HG03457 (cell line): ENCODE results near the gene LYRM1.
"Not testable (repeated sequence)": the region's sequence is repeated elsewhere in the genome, so short reads cannot be mapped to it uniquely, and the experiment has no call there.

Experiments used
- ATAC-seq: cut with Tn5 transposase; IDR thresholded peaks from one replicate; pipeline ENCODE4 v1.9.1; 2021; ENCODE audit warnings: moderate number of reproducible peaks; ENCODE audit not compliant: unreplicated experiment

The LYRM1 gene

DNA sequence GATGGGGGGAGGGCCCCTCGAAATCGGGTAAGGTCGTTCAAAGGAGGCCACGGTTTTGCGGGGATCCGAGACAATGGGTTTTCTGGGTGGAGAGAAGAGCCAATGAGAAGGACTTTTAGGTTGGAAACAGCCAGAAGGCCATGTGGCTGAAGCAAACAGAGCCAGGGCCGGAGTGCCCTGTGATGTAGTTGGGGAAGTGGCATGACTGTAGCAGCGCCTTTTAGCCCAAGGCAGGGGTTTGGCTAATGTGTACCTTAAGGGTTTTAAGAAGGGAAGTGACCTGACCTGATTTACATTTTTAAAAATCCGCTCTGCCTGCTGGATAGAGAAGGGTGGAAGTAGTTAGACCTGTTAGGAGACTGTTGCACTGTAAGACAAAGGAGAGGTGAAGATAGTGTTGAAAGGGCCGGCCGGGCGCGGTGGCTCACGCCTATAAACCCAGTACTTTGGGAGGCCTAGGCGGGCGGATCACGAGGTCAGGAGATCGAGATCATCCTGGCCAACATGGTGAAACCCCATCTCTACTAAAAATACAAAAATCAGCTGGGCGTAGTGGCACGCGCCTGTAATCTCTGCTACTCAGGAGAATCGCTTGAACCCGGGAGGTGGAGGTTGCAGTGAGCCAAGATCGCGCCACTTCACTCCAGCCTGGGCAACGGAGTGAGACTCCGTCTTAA is 1.0 kb downstream of the LYRM1 start:
- no peak for ATAC-seq

DNA sequence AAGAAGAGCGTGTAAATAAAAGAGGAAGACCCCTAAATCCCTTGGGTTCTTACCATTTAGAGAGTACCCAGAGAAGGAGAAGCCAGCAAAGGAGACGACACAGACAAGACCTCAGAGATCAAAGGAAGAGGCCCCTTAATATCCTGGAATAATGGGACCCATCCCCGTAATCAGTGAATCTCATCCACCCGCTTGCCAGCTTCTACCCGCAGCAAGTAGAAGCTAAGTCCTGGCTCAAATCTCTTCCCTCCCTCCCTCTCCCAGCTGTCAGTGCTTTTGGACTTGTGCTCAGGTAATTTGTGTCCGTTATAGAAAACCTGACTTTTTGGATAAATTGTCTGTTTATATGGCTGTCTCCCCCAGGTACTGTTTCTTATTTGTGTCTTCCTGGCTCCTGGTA is 1.9 kb downstream of the LYRM1 start:
- ATAC-seq, result no peak

DNA sequence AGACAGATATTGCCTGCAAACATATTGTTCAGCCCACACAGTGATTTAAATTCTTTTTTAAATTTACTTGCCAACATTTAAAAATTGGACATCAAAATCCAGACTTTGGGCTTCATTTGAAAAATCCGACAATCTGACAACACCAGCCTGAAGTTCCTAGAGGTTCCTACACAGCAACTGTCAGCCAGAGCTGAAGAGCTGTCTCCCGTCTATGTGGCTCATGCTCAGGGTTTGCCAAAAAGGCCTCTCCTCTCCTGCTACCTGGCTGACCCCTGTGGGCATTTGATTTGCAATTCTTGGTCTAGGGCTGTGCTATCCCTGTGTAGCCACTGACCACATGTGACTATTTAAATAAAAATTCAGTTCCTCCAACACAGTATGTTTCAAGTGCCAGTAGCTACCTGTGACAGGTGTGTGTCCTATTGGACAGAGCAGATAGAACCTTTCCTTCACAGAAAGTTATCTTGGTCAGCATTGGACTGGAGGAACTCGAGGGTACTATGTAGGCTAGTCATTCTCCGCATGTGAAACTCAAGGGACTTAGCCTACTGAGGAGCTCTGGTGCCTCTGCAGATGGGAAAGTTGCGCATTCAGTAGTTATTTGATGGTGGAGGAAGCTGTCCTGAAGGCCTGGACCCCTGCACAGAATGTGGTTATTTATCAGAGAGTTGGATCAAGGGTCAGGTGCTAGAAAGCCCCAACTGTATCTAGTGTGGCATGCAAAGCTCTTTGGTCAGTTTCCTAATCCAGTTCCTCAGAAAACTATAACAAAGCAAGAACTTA is 2.7 kb downstream of the LYRM1 start:
- no peak for ATAC-seq

DNA sequence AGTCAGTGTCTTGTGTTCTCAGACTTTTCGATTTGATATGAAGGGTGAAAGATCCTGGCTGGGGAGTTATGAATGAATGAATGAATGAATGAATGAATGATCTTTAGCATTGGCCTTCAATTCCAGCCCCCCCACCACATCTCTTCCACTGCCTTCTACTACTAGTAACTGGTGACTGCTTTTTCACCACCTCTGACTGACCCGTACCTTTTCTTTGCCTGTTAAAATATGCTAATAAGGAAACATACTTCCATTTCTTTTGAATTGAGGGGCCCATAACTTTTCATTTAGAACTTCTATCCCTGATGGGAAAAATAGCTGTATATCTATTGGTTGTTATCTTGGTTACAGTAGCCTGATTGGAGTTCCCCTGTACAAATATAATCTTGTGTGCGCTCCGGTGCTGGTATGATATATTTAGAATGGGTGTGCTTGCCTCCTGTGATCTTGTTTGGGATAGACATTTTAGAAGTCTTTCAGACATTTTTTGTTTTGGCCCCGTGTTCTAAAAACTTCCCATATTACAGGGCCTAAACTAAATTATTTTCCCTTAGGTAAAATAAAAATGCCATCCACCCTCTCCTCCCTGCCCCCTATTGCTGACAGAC is 3.4 kb downstream of the LYRM1 start:
- ATAC-seq, result no peak

DNA sequence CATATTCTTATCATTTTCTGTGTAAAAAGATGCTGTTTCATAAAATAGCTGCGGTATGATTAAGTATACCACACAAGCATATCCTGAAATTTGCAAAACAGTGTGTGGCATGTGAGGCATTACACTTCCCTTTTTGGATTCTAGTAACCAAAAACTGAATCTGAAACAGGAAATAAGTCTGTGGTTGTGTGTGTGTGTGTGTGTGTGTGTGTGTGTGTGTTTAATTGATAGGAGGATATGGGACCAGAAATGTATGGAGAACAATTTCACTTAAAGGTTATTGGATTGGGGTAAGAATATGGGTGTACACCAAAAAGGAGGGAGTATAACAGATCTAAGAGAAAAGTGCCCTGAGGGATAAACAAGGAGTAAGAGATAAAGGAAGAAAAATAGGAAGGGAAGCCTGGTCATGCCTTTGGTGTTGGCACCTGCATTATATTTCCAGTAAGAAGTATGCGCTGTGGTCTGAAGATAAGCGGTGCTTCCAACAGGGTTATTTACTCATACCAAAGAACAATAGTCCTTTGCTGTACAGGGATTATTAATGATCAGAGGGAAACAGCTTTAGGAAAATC is 4.0 kb downstream of the LYRM1 start:
- no peak for ATAC-seq

DNA sequence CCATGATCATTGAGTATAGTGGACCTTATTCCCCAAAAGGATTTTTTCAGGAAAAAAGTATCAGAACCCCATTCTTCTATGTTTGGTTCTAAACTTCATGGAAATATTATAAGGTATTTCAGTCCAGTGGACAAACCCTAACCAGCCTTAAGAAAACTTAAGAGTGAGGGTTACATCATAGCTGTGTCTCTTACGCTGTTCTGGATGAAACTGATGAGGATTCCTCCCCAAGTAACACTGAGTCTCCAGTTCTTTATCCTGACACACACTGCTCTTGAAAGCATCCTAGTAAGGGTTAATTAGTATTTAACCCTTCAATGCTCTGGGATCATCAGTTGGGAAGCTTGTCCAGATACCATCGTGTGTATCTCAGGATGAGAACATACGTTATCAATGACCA is 5.0 kb downstream of the LYRM1 start:
- ATAC-seq, result no peak

DNA sequence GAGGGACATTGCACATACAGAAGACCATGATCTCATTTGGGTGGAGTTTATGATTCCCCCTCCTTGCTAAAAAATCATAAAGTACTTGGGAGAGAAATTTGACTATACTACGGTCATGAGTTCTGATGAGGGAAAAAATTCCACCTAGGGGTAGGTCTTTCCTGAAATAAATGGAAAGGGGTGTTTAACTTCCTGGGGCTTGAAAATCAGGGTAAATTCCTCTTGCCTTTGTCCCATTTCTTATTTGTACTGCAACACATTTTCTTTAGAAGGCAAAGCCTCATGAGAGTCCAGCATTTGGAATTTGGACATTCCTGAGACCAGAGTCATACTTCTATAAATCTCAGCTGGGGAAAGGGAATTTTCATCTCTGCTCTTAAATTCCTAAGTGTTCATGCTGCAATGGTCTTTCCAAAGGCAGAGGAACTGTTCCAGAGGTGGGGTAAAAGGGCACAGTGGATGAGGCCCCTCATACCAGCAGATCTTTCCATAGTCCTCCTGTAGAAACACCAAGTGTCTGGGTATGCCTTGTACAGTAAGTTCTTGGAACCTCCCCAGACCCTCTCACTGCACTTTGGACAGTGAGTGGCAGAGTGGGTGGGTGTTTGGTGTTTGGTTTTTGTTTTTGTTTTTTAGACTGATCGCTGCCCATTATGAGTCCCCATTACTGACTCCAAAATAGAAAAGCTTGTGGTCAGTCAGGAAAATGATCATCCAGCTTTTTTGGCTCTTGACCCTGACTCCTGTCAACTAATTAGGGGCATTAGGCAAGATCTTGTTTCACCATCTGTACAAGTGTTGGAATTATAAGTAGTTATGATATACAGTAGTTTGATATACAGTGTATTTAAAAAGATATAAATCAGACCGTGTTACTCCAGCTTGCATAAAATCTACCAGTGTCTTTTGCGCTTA is 6.0 kb downstream of the LYRM1 start:
- ATAC-seq, result no peak

DNA sequence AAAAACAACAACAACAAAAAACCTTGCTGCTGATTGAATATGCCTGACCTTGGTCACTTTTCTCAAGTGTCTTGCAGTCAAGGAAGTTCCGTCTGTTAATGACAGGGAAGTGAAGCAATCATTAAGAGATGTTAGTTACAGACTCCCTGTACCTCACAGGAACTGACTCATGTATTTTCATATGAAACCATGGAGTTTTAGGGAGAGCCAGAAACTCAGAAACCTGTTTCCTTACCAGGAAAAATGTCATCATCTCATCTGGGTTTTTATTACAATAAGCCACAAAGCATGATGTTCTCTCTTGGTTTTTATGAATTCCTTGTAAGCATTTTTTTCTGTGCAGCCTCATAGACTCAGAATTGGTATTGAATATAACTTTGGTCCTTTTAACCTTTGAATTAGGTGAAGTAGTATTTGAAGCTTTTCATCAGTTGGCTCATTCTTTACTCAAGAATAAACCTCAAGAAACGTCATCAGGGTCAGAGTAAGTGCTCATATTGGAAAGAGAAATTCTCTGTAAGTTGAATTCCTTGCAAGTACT is 10.3 kb downstream of the LYRM1 start:
- no peak for ATAC-seq

DNA sequence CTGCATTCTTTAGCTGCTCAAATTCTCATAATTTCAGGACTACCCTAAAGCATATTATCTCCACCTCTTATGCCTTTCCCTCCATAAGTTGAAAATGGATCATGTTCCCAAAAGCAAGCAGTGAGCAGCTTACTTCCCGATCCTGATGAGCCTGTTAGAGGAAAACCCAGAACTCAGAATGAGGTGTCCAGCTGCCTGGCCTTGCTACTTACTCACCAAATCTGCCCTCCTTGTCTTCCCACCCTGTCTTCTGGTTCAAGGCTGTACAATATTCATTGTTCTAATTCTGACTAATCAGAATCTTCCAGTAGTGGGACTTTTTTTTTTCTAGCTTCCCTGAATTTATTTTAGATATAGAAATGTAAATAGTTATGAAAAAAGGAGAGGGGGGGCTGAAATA is 10.8 kb downstream of the LYRM1 start:
- no peak for ATAC-seq

DNA sequence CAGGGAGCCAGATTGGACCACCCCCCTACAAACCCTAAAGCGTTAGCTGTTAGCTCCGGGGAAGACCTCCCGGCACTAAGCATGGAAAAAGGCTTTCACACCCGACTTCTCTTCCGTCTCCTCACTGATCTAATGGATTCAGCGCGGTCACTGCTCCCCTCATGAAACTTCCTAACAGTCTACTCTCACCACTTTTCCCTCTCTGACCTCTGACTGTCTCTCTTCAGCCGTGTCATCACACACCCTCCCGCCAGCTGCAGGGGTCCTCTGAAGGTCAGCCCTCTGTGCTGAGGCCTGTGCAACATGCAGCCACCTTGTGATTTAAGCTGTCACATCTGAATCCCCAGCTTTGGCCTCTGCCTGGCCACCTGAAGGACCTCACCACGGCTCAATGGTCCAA is 15.7 kb downstream of the LYRM1 start:
- ATAC-seq, result no peak

DNA sequence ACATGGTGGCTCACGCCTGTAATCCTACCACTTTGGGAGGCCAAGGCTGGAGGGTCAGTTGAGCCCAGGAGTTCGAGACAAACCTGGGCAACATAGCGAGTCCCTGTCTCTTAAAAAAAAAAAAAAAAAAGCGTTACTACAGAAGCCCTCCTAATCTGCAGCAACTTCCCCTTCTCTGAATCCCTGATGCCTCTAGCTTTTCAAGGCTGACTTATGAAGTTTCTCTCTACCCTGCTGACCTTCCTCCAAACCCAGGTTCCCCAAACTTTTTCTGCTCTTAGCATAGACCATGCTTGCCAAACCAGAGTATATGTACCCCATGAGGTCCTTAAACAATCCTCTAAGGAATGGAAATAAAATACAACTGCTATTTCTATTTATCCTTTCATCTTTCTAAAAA is 16.4 kb downstream of the LYRM1 start:
- no peak for ATAC-seq

DNA sequence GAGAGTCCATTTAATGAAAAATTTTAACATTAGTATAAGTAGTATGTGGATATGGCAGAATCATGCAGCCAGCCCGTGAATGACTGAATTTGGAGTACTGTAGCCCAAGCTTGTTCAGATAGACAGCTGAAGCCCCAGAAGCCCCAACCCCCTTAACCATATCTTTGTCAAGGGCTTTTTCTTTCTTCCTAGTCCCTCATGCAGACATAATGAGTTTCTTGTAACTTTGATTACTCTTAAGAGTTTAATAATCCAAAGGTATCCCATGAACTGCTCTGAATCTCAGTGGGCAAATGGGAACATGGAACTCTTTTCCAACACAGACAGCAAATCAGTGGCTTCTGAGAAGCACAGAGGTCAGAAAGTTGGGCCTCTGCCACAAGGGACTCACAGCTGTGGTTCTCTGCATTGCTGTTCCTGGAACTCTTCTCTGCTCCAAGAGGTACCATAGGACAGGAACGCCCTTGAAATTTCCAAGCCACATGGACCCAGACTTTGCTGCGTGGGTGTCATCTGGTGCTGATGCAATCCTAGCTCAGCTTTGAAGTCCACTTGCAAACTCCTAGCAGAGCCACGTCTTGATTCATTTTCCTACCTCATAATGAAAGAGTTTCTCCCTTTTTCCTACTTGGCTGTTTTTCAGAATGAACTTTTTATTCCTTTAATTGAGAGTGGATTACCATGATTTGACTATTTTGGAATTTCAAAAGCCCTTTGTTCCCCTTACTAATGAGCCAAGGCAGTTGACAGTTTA is 18.1 kb downstream of the LYRM1 start:
- ATAC-seq, result no peak

DNA sequence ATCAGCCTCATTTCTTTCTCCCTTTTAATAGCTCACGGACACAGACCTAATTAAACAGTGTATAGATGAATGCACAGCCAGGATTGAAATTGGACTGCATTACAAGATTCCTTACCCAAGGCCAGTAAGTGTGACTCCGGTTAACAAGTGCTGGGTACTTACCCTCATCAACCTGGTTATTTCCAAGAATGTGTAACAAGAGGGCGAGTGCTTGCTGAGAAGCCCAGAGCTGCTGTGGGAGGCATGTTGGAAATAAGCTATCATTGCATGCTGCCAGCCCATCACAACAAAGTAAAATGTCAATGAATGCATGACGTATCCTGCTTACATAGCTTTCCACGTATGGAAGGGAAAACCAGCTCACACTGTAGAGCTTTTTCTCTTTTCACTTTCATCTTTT is 19.5 kb downstream of the LYRM1 start:
- no peak for ATAC-seq

DNA sequence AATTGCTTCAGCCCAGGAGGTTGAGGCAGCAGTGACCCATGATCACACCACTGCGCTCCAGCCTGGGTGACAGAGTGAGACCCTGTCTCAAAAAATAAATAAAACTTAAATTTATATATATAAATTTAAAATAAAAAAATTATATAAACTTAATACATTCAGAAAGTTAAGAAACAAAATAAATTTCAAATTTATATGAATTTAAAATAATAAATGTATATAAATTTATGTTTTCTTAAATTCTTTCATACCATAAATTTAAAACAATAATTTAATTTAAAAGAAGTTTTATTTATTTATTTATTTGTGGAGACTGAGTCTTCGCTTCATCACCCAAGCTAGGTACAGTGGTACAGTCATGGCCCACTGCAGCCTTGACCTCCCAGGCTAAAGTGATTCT is 20.2 kb downstream of the LYRM1 start:
- ATAC-seq, result no peak

DNA sequence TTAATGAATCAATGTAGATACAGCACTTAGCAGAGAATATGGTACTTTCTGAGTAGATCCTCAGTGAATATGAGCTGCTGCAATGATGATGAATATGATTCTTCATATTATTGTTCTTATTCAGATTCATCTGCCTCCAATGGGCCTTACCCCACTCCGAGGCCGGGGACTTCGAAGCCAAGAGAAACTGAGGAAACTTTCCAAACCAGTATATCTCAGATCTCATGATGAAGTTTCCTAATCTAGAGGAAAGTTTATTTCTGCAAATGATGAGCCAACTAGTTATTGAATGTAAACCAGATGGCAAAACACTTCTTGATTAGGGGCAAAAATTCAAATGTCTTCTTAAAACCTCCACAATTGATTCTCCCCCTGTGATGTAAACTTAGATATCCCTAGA is 23.3 kb downstream of the LYRM1 start:
- ATAC-seq, result no peak

DNA sequence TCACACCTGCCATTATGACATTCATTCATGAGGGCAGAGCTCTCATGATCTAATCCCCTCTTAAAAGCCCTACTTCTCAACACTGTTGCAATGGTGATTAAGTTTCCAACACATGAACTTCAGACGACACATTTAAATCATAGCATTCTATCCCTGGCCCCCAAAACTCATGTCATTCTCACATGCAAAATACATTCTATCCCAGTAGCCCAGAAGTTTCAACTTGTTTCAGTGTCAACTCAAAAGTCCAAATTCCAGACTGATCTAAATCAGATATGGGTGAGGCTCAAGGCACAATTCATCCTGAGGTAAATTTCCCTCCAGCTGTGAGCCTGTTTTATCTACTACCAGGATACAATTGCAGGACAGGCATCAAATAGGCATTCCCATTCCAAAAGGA is 25.2 kb downstream of the LYRM1 start:
- no peak for ATAC-seq

DNA sequence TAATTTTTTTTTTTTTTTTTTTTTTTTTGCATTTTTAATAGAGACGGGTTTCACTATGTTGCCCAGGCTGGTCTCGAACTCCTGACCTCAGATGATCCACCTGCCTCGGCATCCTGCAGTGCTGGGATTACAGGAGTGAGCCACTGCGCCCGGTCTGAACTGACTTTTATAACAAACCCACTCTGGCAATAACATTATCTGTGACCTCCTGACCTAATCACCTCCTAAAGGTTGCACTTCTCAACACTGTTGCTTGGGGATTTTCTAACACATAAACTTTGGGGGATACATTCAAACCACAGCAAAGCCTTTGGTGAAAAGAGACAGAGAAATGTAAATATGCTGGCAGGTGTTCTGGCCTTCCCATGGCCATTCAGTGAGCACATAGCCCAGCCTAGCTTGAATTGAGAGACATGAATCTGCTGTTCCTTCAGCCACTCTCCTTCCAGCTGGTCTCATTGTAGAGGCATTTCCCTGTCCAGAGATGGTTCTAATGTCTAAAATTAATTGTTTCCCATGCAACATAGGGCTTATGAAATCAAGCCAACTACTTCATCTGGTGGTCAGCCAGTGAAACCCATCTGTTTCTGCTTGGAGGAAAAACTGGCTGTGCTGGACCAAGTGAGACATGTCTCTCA is 28.3 kb downstream of the LYRM1 start:
- no peak for ATAC-seq

DNA sequence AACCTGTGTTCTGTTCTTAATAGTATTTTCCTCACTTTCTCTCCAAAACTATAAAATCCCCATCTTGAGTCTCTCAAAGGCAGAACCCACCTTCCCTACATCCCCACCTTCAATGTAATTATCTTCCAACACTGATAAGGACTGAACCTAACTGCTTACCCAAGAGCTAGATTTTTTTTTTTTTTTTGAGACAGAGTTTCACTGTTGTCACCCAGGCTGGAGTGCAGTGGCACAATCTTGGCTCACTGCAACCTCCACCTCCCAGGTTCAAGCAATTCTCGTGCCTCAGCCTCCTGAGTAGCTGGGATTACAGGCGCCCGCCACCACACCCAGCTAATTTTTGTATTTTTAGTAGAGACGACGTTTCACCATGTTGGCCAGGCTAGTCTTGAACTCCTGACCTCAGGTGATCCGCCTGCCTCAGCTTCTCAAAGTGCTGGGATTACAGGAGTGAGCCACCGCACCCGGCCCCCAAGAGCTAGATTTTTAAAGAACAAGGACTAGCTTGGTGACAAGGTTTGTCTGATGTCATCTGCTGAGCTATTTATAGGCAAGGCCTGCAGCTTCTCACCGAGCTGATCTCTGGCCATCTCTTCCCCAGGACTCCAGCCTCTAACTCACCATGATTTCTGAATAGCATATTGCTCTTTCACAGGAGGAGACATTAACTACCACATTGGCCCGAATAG is 29.2 kb downstream of the LYRM1 start:
- not testable (repeated sequence) for ATAC-seq

DNA sequence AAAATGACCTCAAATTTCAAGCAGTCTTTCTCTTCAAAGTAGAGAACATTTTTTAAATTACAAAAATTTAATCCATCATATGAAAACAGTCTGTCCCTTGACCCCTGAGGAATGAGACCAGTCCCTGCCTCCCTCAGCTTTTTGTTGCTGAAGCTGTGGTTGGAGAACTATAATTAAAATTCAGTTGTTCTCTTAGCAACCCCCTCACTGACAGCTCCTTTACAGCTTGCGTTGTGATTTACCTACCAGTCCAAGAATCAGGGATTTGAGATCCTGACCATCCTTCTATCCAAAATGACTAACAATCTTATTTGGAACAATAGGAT is 29.8 kb downstream of the LYRM1 start:
- ATAC-seq, result no peak
